Keratinocyte (primary cell): Measurements from ENCODE around the gene WDR93.

ENCODE experiments used
- CTCF ChIP-seq, 3 experiments: IDR thresholded peaks in 1 of 3; conservative IDR thresholded peaks in 1 of 3; optimal IDR thresholded peaks in 1 of 3; 2 replicates in 2 of 3; 3 replicates in 1 of 3; pipeline versions ENCODE3 to v1.5.1; 2011; ENCODE audit warnings: low read length in 3 of 3, mild to moderate bottlenecking in 3 of 3, moderate library complexity in 2 of 3, control low read depth in 1 of 3, inconsistent platforms in 1 of 3; ENCODE audit not compliant: insufficient read depth in 2 of 3; ENCODE audit errors: extremely low read depth in 1 of 3
- EZH2 ChIP-seq: IDR thresholded peaks from one replicate; pipeline ENCODE4 v1.6.1; 2012; ENCODE audit warnings: inconsistent platforms, mild to moderate bottlenecking, low read length, moderate library complexity

- TF ChIP-seq CTCF (optimal IDR thresholded peaks at IDR 0.05 in 1 of 3, IDR thresholded peaks at IDR 0.05 in 1 of 3, conservative IDR thresholded peaks at IDR 0.05 in 1 of 3; ENCODE audit: extremely low read depth in 1 of 3, insufficient read depth in 2 of 3, low read length in 3 of 3) (no peak), EZH2 (no peak)
These were observed 36.3 kb upstream of the WDR93 start for GRCh38 chr15:89654301-89654761.
